GM20431 (cell line): ENCODE results near the gene SPATS1.
"Not testable (repeated sequence)": the region's sequence is repeated elsewhere in the genome, so short reads cannot be mapped to it uniquely, and the experiment has no call there.

ENCODE experiments used
- in situ Hi-C: fragments of 300-500 bp; cut with MseI, MboI; formaldehyde crosslinking; loops from one replicate; pipeline ENCODE4 v1.15.0; 2020; ENCODE audit warnings: low sequenced_read_pairs; ENCODE audit not compliant: unreplicated experiment

The SPATS1 gene

DNA sequence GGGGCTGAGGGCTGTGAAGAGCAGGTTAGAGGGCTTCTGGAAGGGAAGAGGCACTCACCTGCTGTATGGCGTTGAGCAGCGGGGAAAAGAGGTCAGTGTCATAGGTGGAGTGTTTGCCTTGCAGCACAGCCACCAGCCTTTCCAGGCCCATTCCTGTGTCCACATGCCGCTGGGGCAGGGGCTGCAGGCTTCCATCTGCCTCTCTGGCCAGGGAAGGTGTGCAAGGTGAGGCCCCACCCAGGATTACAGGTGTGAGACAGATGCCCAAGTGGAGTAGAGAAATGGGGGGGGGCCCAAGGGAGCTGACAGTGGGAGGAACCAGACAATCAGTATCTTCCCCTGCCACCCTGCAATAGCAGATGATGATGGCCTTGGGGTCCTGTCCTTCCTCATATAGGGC, 32.2 kb upstream of the SPATS1 start:
- in situ Hi-C loops, result no loop called here

DNA sequence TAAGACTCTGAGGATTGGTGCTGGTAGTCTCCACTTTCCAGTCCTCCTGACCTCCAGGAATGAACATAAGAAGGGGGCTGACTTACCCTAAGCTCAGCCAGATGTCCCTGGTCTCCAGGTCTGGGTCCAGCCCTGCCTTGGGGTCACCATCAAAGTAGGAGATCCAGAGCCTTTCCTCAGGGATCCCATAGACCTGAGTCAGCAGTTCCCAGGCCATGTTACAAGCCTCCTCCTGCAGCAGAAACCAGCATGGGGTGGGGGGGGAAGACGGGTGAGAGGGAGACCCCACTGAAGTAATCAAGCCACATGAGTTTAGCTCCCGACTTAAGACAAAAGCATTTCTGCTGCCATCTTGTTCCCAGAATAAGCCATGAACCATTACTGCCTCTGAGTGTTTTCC, 31.1 kb upstream of the SPATS1 start:
- in situ Hi-C loops, result no loop called here

DNA sequence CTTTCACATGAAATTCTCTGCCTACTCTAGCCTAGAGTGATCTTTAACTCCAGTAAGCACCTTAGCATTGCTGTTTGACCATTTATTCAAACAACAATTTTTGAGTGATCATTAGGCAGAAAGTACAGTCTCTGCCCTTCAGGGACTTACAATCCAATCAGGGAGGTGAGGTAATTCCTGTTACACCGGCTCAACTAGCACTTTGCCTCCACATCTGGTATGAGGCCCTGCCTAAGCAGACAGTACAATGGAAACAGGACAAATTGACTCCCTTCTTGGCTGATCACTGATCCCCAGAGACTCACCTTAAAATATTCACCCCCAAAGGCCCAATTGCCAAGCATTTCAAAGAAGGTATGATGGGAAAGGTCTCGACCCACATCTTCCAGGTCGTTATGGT, 30.7 kb upstream of the SPATS1 start:
- in situ Hi-C loops, result no loop called here

DNA sequence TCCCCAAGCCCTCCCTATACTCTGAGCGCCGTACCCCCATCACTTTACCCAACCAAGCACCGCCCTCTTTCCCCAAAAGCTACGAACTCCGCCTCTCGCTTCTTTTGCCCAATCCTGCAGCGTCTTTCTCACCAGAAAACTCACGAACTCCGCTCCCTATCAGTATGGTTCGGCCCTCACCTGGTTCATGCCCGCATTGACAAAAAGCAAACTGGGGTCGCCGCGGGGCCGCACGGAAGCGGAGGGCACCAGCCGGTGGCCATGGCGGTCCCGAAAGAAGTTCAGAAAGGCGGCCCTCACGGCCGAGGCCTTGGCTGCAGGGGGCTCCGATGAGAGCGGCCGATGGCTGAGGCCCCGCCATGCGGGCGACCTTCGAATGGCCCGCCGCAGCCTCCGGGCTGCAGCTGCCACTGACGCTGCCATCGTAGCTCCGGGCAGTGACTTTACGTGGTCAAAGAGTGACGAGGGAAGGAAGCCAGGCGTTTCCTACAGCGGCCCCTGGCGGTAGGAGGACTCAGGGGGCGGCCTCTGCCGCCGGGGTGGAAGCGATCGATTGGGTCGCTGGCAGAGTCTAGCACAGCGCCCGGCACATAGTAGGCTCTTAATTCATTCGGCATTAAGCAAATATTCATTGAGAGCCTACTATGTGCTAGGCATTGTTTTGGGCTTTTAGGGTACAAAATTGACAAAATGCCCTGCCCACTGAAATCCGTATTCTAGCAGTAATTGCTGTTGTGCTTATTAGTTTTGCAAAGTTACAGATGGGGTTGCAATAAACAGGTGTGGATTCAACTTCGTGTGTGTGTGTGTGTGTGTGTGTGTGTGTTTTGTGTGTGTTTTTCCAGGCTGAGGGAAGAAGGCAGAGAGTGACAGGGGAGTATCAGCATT, 29.3 kb upstream of the SPATS1 start, which contains the start of gene AARS2:
Gene AARS2 (minus strand): TSS at position 447 of the 888 bp plus-strand sequence. CDS start 24 bp downstream, at position 423.
- in situ Hi-C loops, result no loop called here

DNA sequence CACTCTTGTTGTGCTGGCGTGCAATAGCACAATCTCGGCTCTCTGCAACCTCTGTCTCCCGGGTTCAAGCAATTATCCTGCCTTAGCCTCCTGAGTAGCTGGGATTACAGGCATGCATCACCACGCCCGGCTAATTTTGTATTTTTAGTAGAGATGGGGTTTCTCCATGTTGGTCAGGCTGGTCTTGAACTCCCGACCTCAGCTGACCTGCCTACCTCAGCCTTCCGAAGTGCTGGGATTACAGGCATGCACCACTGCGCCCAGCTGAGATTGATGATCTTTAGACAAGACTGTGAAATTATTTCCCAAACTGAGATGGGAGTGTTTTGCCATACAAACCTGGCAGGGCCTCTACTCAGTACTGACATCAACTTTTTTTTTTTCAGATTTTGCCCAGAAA, 27.8 kb upstream of the SPATS1 start:
- in situ Hi-C loops, result not testable (repeated sequence)

DNA sequence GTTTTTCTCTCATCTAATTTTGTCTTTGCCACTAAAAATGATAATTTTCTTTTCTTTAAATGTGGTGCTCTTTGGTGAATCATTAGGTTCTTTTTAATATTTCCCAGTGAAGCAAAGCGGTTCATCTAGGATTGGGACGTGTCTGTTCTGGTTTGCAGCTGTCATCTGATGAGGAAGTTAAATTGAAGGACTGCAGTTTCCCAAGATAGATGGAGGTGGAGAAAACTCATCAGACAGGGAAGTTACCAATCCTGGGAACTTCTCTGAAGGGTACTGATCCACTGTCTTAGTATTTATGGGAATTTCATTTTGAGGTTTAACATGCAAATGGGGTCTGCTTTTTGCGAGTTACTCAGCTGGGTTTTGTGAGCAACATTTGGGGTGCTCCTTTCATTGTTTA, 26.9 kb upstream of the SPATS1 start:
- in situ Hi-C loops, result no loop called here

DNA sequence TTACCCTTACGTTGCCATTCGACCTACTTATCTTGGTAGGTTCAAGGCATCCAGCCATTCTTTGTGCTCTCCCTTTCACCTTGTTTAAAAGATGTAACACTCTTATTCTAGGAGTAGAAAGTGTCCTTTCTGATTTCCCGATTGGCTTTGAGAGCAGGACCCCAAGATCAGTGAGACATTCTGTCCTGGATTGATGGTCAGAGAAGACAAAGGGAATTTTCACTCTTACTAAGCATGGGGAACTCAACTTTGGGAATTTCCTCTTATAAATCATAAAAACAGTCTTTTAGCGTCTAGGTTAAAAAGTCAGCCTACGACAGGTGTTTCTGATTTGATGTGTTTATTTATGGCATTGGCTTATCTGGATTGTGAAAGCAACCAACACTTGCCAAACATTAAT, 26.5 kb upstream of the SPATS1 start:
- in situ Hi-C loops, result no loop called here

DNA sequence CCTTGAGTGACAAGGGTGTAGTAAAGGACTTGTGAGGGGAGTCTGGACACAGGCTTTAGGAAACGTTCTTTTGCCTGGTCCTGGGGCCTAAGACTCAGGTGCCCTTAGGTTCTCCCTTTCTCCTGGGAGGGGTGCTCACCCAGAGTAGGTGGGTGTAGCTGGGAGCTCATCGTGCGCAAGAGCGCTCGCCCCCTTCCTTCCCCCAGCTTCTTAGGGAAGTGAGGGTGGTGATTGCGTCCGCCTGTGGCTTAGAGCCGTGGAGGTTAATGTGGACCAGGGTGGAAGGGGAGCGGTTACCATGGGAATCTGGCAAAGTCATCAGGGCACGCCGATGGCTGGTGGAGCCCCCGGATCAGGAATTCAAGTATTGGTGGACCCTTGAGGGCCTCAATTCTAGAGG, 26.0 kb upstream of the SPATS1 start:
- in situ Hi-C loops, result no loop called here

DNA sequence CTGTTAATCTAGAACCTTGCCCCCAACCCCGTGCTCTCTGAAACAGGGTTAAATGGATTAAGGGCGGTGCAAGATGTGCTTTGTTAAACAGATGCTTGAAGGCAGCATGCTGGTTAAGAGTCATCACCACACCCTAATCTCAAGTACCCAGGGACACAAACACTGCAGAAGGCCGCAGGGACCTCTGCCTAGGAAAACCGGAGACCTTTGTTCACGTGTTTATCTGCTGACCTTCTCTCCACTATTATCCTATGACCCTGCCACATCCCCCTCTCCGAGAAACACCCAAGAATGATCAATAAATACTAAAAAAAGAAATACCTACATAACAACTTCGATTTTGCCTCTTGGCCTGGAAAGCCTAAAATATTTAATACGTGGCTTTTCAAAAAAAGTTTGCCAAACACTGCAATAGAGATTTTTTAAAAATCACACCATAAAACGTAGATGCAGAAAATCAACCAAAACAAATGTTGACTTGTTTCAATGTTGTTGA, 25.3 kb upstream of the SPATS1 start:
- in situ Hi-C loops, result not testable (repeated sequence)

DNA sequence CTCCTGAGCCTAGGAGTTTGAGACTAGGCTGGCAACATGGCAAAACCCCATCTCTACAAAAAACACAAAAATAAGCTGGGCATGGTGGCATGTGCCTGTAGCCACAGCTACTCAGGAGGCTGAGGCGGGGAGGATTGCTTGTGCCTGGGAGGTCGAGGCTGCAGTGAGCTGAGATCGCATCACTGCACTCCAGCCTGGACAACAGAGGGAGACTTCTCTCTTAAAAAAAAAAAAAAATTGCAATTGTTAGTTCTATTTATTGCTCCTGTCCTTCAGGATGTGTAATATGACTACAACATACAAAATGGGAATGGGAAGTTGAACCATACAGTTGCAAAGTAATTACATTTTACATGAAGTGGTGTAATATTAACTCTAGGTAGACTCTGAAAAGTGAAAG, 21.2 kb upstream of the SPATS1 start:
- in situ Hi-C loops, result no loop called here

DNA sequence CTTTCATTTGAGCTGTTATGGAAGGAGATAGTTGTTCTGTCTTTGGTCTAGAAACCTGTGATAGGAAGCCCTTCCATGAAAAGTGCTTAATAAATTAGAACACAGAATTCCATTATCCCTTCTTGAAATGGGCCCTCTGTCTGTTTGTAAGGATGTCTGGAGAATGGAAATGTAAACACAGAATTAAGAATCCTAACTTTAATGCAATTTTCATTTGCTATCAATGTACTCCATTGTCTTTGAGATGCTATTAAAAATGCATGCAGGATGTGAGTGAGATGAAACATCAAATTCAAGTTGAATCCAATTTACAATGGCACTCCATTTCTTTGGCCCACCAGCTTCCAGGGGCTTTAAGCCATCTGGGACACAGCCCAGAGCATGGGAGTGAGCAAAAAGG, 15.4 kb upstream of the SPATS1 start:
- in situ Hi-C loops, result loop anchor here (25.0 kb wide), 1 partner anchor 165 kb away; the partner anchor contains the start of gene CAPN11

DNA sequence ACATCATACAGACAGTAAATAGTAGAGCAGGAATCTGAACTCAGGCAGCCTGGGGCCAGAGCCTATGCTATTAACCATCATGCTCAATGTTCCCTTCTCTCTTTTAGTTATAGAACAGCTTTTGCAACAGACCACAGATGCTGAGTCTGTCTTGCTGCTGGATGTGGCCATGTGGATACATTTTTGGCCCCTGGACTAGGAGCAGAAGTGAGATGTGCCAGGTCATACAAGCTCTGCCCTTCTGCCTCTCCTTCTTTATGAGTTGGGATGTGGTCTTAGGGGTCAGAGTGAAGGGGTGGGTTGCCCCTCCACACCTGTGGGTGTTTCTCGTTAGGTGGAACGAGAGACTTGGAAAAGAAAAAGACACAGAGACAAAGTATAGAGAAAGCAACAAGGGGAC, 14.7 kb upstream of the SPATS1 start:
- in situ Hi-C loops, result loop anchor here (25.0 kb wide), 1 partner anchor 165 kb away; the partner anchor contains the start of gene CAPN11

DNA sequence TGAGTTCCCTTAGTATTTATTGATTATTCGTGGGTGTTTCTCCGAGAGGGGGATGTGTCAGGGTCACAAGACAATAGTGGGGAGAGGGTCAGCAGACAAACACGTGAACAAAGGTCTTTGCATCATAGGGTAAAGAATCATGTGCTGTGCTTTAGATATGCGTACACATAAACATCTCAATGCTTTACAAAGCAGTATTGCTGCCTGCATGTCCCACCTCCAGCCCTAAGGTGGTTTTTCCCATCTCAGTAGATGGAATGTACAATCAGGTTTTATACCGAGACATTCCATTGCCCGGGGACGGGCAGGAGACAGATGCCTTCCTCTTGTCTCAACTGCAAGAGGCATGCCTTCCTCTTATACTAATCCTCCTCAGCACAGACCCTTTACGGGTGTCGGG, 14.2 kb upstream of the SPATS1 start:
- in situ Hi-C loops, result loop anchor here (25.0 kb wide), 1 partner anchor 166 kb away; the partner anchor contains the start of gene CAPN11

DNA sequence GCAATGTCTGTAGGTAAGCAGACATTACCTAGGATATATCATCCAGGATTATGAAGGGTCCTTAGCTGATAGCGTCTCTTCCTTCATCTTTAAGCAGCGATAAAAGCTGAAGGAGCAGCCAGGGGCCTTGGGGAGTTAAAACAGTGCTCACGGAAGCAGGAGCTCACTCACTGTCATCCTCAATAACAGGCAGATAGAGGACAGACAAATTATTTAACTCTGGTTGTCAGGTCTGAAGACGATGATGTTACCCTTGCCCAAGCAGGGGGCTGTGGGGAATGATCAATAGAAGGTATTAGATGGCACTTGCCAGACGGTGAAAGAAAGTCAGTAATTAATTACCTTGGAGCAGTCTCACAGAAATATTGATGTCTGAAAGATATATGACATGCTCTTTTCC, 12.6 kb upstream of the SPATS1 start:
- in situ Hi-C loops, result loop anchor here (10.0 to 25.0 kb wide), 2 partner anchors 55 to 168 kb away; partner anchors contain the start of genes CAPN11 and TMEM151B

DNA sequence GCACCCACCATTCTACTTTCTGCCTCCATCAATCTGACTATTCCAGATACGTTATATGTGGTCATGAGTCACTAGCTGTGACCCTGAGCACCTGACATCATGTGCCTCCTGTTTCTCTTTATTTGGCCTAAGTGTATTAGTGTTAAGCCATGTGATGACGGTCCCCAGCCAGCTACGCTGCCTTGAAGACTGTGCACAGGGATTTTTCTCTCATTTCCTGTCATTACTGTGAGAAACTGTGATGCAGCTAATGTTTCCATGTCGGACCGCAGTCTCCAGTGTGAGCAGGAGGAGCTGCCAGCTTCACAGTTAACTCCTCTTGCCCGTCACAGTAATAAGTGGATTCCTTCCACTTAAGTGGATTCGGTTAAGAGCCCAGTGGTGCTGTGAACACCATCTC, 9.9 kb upstream of the SPATS1 start:
- in situ Hi-C loops, result loop anchor here (10.0 to 25.0 kb wide), 2 partner anchors 58 to 170 kb away; partner anchors contain the start of genes CAPN11 and TMEM151B

DNA sequence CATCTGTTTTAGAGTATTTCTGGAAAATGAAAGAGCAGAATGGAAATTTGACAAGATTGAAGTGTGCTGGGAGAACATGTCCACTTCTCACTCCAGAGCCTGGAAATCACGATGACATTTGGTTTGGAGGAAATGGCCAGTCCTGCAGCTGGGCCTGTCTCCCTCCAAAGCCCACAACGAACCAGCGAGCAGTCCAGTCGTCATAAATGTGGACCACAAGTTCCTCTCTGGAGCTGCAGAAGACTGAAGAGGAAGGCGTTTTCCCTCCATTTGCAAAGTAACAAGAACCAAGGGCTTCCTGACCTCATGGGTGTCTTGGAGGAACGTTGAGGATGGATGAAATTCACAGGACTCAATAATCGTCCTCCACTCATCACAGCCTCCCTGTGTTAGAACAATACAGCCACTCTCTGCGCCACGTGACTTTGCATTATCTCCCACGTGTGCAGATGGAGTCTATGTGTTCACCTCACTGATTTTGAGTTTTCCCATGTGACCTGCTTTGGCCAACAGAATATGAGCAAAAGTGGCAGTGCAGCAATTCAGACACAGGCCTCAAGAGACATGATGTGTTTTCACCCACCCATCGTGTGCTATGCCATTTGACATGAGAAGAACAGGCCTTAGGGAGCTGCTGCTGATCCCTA, 9.1 kb upstream of the SPATS1 start:
- in situ Hi-C loops, result loop anchor here (10.0 to 25.0 kb wide), 2 partner anchors 59 to 171 kb away; partner anchors contain the start of genes CAPN11 and TMEM151B

DNA sequence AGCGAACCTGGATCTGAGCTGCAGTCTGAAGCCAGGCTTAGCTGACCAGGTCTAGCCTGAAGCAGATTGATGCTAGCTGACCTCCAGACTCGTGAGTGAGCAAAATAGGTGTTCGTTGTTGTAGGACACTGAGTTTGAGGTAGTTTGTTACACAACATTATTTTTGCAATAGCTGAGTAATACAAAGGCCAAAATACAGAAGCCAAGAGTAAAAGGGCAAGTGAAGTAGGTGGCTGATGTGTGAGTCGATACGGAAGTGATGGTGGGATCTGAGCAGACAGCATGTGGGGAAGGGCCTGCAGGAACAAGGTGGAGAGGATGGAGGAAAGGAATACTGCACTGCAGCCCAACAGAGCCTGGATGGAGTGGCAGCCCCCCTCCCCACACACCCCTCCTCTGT, 8.5 kb upstream of the SPATS1 start:
- in situ Hi-C loops, result loop anchor here (10.0 to 25.0 kb wide), 2 partner anchors 59 to 172 kb away; partner anchors contain the start of genes CAPN11 and TMEM151B

DNA sequence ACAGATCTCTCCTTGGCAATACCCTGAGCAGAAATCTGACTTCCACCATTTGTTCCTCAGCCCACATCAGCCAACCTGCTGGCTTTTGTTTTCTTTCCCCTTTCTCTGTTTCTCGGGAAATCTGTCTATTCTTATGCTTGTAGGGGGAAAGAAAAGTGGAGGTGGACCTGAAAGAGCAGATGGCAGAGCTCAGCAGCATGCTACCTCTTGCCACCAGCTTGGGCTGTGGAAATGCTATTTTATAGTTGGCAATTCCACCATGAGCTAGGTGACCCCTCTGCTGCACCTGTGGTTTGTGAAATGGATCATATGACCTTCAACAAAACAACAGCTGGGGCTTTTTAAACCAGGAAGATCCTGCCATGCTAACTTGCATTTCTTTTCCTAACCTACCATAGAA, 6.8 kb upstream of the SPATS1 start:
- in situ Hi-C loops, result loop anchor here (10.0 to 25.0 kb wide), 2 partner anchors 61 to 173 kb away; partner anchors contain the start of genes CAPN11 and TMEM151B

DNA sequence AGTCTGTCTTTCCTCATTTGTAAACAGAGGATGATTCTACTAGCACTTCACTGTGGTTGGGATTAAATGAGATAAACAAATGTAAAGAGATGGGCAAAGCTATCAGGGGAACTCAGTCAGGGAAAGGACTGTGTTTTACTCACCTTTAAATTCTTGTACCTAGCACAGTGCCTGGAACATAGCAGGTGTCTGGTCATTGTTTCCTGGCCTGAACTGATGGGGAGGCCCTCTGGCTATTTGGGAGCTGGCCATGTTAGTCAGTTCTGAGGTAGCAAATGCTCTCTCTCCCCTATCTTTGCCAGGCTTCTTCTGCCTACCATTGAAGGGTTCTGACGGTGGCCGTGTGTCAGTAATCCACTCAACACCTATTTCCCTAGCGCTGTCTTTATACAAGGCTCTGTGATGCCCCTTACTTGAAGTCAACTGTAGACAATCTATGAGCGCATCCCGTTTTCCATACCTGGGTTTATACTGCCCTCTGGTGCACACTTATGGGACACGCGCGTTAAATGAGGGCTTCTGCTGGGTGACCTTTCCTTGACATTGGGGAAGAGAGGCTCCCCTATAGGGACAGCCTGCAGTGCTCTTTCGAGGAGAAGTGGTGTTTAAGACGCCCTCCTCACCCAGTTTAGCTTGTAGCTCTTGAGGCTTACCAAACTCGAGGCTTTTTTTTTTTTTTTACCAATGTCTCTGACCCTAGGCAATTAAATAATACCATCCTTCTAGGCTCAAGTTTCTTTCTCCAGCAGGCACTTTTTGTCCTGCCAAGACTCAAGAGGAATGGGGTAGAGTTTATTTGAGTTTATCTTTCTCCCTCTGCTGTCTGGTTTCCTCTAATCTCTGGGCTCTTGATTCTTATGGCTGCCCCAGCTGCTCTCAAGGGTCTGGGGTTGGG, 4.0 kb upstream of the SPATS1 start:
- in situ Hi-C loops, result loop anchor here (10.0 to 25.0 kb wide), 2 partner anchors 64 to 176 kb away; partner anchors contain the start of genes CAPN11 and TMEM151B
